DMS79 treated with DMSO at 0.1 percent for 48 hours (cell line): ENCODE measurements around the gene A4GALT.
A peak's percentile ranks its signal among the peaks of the same experiment; 100 is the strongest.

Source experiments
- DNase-seq: peaks from one replicate; lab custom pipeline; 2025; lab: John Stamatoyannopoulos, UW

A4GALT gene

GRCh38 chr22:42702675-42703074, 18.0 kb downstream of the A4GALT start:
- DNase-seq = no peak

GRCh38 chr22:42701694-42702093, 19.0 kb downstream of the A4GALT start:
- no peak for DNase-seq

GRCh38 chr22:42700901-42701300, 19.8 kb downstream of the A4GALT start:
- no peak for DNase-seq

- no peak for DNase-seq
Observed at GRCh38 chr22:42700355-42700754, 20.3 kb downstream of the A4GALT start.

GRCh38 chr22:42699976-42700352, 20.7 kb downstream of the A4GALT start:
- DNase-seq = no peak

GRCh38 chr22:42699281-42699975, 21.2 kb downstream of the A4GALT start:
- DNase-seq = no peak

- DNase-seq = no peak
Observed at GRCh38 chr22:42697542-42698013, 23.1 kb downstream of the A4GALT start.

- no peak for DNase-seq
Observed at GRCh38 chr22:42696331-42696967, 24.2 kb downstream of the A4GALT start.

GRCh38 chr22:42695294-42695693, 25.4 kb downstream of the A4GALT start:
- no peak for DNase-seq

GRCh38 chr22:42693763-42694683, 26.6 kb downstream of the A4GALT start:
- no peak for DNase-seq

- DNase-seq = no peak
Observed at GRCh38 chr22:42693055-42693762, 27.5 kb downstream of the A4GALT start.

GRCh38 chr22:42692239-42693054, 28.2 kb downstream of the A4GALT start:
- DNase-seq = no peak

- DNase-seq = no peak
Observed at GRCh38 chr22:42691440-42691839, 29.2 kb downstream of the A4GALT start.

- DNase-seq = peak; percentile 48
Observed at GRCh38 chr22:42688241-42689211, 32.1 kb downstream of the A4GALT start.

- no peak for DNase-seq
Observed at GRCh38 chr22:42686756-42687491, 33.7 kb downstream of the A4GALT start.

GRCh38 chr22:42685941-42686653, 34.6 kb downstream of the A4GALT start:
- DNase-seq = no peak

- DNase-seq = no peak
Observed at GRCh38 chr22:42684462-42685195, 36.0 kb downstream of the A4GALT start.
